Esophagus muscularis mucosa (tissue), 4 donors: ENCODE results near the gene RASIP1. TPM values are rescaled to one million over a fixed set of nuclear protein-coding genes. Genes with fewer than 3 reads are reported as not detected.

Experiments
- DNase-seq: peaks from one replicate; pipeline ENCODE4 v3.0.0-alpha.2; 2017; ENCODE audit errors: extremely low spot score
- H3K27ac ChIP-seq, 4 donors: fragments of 200-600 bp; sonication (generic); replicated peaks in 1 of 4; 1 replicate in 3 of 4; 2 replicates in 1 of 4; pipeline ENCODE4 v1.5.1; 2016 to 2019; ENCODE audit warnings: mild to moderate bottlenecking in 1 of 4
- H3K27me3 ChIP-seq, 4 donors: fragments of 200-600 bp; sonication (generic); one replicate each; pipeline versions ENCODE4 v1.5.1 to v1.6.0; 2016 to 2019
- H3K36me3 ChIP-seq, 4 donors: fragments of 200-600 bp; sonication (generic); one replicate each; pipeline ENCODE4 v1.5.1; 2016 to 2019
- H3K4me1 ChIP-seq, 4 donors: fragments of 200-600 bp; sonication (generic); one replicate each; pipeline ENCODE4 v1.5.1; 2016 to 2019
- H3K4me3 ChIP-seq, 4 donors: fragments of 200-600 bp; sonication (generic); 1 replicate in 2 of 4; 2 replicates in 2 of 4; pipeline ENCODE4 v1.5.1; 2016 to 2019; ENCODE audit warnings: mild to moderate bottlenecking in 4 of 4, moderate library complexity in 1 of 4
- H3K9me3 ChIP-seq, 4 donors: fragments of 200-600 bp; sonication (generic); 1 replicate in 3 of 4; 2 replicates in 1 of 4; pipeline ENCODE4 v1.5.1; 2016 to 2019
- CTCF ChIP-seq, 3 experiments: fragments of 200-600 bp in 2 of 3; fragments of 450-650 bp in 1 of 3; sonication (generic) in 2 of 3; IDR thresholded peaks; one replicate each; pipeline ENCODE4 v1.5.1; 2017 to 2019; ENCODE audit warnings: antibody characterized with exemption in 3 of 3, mild to moderate bottlenecking in 2 of 3, moderate library complexity in 1 of 3
- EP300 ChIP-seq: sonication (generic); formaldehyde crosslinking; IDR thresholded peaks from one replicate; pipeline ENCODE4 v1.6.1; 2017; ENCODE audit warnings: antibody characterized with exemption
- POLR2A ChIP-seq: fragments of 450-650 bp; IDR thresholded peaks from one replicate; pipeline ENCODE4 v1.6.1; 2017; ENCODE audit warnings: antibody characterized with exemption, moderate library complexity, mild to moderate bottlenecking, low read depth
- POLR2AphosphoS5 ChIP-seq, 2 donors: sonication (generic); formaldehyde crosslinking; IDR thresholded peaks; one replicate each; pipeline ENCODE4 v1.6.1; 2017; ENCODE audit warnings: antibody characterized with exemption in 2 of 2
- WGBS: methylation state at CpG from one replicate; pipeline ENCODE4 v1.1.5; 2018; 5-methylcytosine and 5-hydroxymethylcytosine counted together
- intact Hi-C: fragments of 100-400 bp; cut with DNase I; formaldehyde crosslinking; loops from one replicate; pipeline ENCODE4 v1.15.1; 2023
- total RNA-seq, 4 donors: library from RNA; depleted of rRNA; stranded (reverse); fragments of >200 nt; gene quantifications; one replicate each; pipeline versions ENCODE4 v1.1.0 to v1.2.1, GENCODE V29; 2016

The RASIP1 gene
- total RNA-seq, 4 donors from 2014 or later, result 15.0 to 27.7 (median 22.8) TPM

GRCh38 chr19:48750351-48750750, 9.9 kb upstream of the RASIP1 start:
- Histone ChIP-seq H3K27ac (no peak overlapping the region), H3K4me3 (no peak overlapping the region), H3K36me3 (peaks cover 0 to 23% (median 0%) of the 10 kb centered on the region in 4 donors), H3K4me1 (peaks cover 20 to 32% (median 25%) of the 10 kb centered on the region in 4 donors), H3K9me3 (peaks cover 0 to 3% (median 0%) of the 10 kb centered on the region in 4 donors), H3K27me3 (peaks cover 0 to 85% (median 32%) of the 10 kb centered on the region in 4 donors)
- TF ChIP-seq POLR2AphosphoS5 (IDR thresholded peaks at IDR 0.05), result no peak
- no peak for TF ChIP-seq POLR2A
- TF ChIP-seq CTCF (IDR thresholded peaks at IDR 0.05), result no peak
- no peak for TF ChIP-seq EP300
- 100% methylated on average over 13 of the region's 31 CpGs for WGBS
- intact Hi-C loops, result no loop called here
- DNase-seq, result no peak

- WGBS, result 78% methylated on average over 4 of the region's 4 CpGs
- Histone ChIP-seq H3K27me3 (peaks cover 0 to 83% (median 32%) of the 10 kb centered on the region in 4 donors), H3K36me3 (peaks cover 0 to 23% (median 0%) of the 10 kb centered on the region in 4 donors), H3K4me1 (peaks cover 20 to 32% (median 25%) of the 10 kb centered on the region in 4 donors), H3K27ac (no peak overlapping the region), H3K9me3 (peaks cover 0 to 3% (median 0%) of the 10 kb centered on the region in 4 donors), H3K4me3 (no peak overlapping the region)
- no peak for DNase-seq
- intact Hi-C loops, result no loop called here
- TF ChIP-seq POLR2A, result no peak
- TF ChIP-seq EP300, result no peak
- no peak for TF ChIP-seq POLR2AphosphoS5 (IDR thresholded peaks at IDR 0.05)
- TF ChIP-seq CTCF (IDR thresholded peaks at IDR 0.05), result no peak
Measured at GRCh38 chr19:48749571-48750198, 9.3 kb upstream of the RASIP1 start.

- intact Hi-C loops, result no loop called here
- peaks cover 0 to 23% (median 0%) of the 10 kb centered on the region in 4 donors for H3K36me3 ChIP-seq
- peak within 1 kb of the TSS; percentile 45 to 65 (median 54) for H3K27ac ChIP-seq
- WGBS, result 9% methylated on average over 29 of the region's 31 CpGs
- DNase-seq, result no peak
- H3K9me3 ChIP-seq, result peaks cover 0 to 3% (median 0%) of the 10 kb centered on the region in 4 donors
- H3K4me3 ChIP-seq, result peak within 1 kb of the TSS; percentile 34 to 55 (median 40)
- H3K4me1 ChIP-seq, result peaks cover 9 to 18% (median 12%) of the 10 kb centered on the region in 4 donors
- H3K27me3 ChIP-seq, result peaks cover 0 to 65% (median 18%) of the 10 kb centered on the region in 4 donors
- TF ChIP-seq POLR2AphosphoS5 (IDR thresholded peaks at IDR 0.05), result peak in 1 of 2 donors; percentile 54
- no peak for TF ChIP-seq EP300
- TF ChIP-seq POLR2A, result no peak
Measured at GRCh38 chr19:48746738-48747575, 6.5 kb upstream of the RASIP1 start, which contains the start of gene IZUMO1. Gene IZUMO1 (minus strand): TSS chr19:48746909. CDS start chr19:48745859, 1,050 bp downstream.

- Histone ChIP-seq H3K4me1 (peaks cover 10 to 20% (median 16%) of the 10 kb centered on the region in 4 donors), H3K4me3 (no peak overlapping the region), H3K27me3 (peaks cover 0 to 57% (median 13%) of the 10 kb centered on the region in 4 donors), H3K27ac (peak overlapping the region in 2 of 4 donors; percentile 45 to 54), H3K36me3 (peaks cover 0 to 23% (median 0%) of the 10 kb centered on the region in 4 donors), H3K9me3 (peaks cover 0 to 3% (median 0%) of the 10 kb centered on the region in 4 donors)
- intact Hi-C loops, result no loop called here
- WGBS, result 82% methylated on average over 8 of the region's 8 CpGs
- TF ChIP-seq EP300, result no peak
- no peak for TF ChIP-seq POLR2AphosphoS5 (IDR thresholded peaks at IDR 0.05)
- no peak for TF ChIP-seq POLR2A
- no peak for TF ChIP-seq CTCF (IDR thresholded peaks at IDR 0.05)
- no peak for DNase-seq
Measured at GRCh38 chr19:48746110-48746509, 5.7 kb upstream of the RASIP1 start.
